Endothelial cell of umbilical vein (primary cell): ENCODE data around the gene MAPT.

ENCODE experiments used
- EZH2 ChIP-seq: IDR thresholded peaks from 2 replicates; pipeline ENCODE4 v1.6.1; 2012; ENCODE audit warnings: borderline replicate concordance, low read depth, mild to moderate bottlenecking, moderate library complexity, low read length, inconsistent platforms; ENCODE audit not compliant: severe bottlenecking
- FOS ChIP-seq: IDR thresholded peaks from 2 replicates; pipeline ENCODE4 v1.6.1; 2011; ENCODE audit warnings: mild to moderate bottlenecking, low read length, moderate library complexity, borderline replicate concordance; ENCODE audit not compliant: insufficient read depth
- GATA2 ChIP-seq: IDR thresholded peaks from 2 replicates; pipeline ENCODE4 v1.7.0; 2011; ENCODE audit warnings: low read depth, mild to moderate bottlenecking, moderate library complexity, mixed read lengths, low read length; ENCODE audit not compliant: insufficient read length, insufficient read depth
- JUN ChIP-seq: IDR thresholded peaks from 2 replicates; pipeline ENCODE4 v1.6.1; 2011; ENCODE audit warnings: borderline replicate concordance, low read depth; ENCODE audit not compliant: insufficient read length, insufficient read depth
- MYC ChIP-seq: IDR thresholded peaks from one replicate; pipeline ENCODE4 v1.6.1; 2011; ENCODE audit warnings: mild to moderate bottlenecking, low read depth, low read length
- POLR2A ChIP-seq: IDR thresholded peaks from 2 replicates; pipeline ENCODE4 v1.6.1; 2012; ENCODE audit warnings: low read depth, mild to moderate bottlenecking, control low read depth, low read length
- POLR2AphosphoS5 ChIP-seq: IDR thresholded peaks from 2 replicates; pipeline ENCODE4 v1.6.1; 2012; ENCODE audit warnings: low read depth, mild to moderate bottlenecking, control low read depth, low read length, moderate library complexity; ENCODE audit not compliant: insufficient read depth
- TF ChIP-seq, protein P1 (sequence below): IDR thresholded peaks from 2 replicates; pipeline ENCODE4 v1.6.1; 2011; ENCODE audit not compliant: insufficient read depth, insufficient read length
- TF ChIP-seq, protein P2 (sequence below), 2 donors: IDR thresholded peaks; 1 replicate in 1 of 2; 2 replicates in 1 of 2; pipeline ENCODE4 v1.5.1; 2011; ENCODE audit warnings: low read length in 2 of 2, mild to moderate bottlenecking in 2 of 2, moderate library complexity in 2 of 2, control low read depth in 1 of 2, inconsistent platforms in 1 of 2, low read depth in 1 of 2; ENCODE audit not compliant: insufficient read depth in 1 of 2; ENCODE audit errors: extremely low read depth in 1 of 2

DNA sequence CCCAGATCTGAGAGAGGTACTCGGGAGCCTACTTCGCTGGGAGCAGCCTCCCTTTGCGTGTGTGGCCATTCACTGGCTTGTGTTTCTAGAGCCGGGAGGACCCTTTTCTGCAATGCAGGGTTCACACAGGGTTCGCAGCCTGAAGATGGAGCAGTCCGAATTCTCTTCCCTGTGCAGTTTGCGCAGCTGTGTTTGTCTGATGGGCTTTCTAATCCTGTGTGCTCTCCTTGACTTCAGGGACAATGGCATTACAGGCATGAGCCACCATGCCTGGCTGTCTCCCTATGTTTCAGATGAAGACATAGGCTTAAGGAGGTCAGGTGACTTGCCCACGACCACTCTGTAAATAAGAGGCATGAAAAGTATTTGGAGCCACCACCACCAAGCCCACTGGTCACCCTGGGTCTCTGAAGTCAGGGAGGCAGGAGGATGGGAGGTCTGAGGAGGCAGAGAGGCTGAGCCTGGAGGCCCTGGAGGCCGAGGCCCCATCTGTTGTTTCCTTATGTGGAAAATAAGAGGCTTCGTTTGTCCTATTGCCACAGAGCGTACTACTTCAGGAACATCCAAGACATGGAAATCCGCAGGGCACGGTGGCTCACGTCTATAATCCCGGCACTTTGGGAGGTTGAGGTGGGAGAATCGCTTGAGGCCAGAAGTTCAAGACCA is 99.7 kb downstream of the MAPT start:
- TF ChIP-seq, protein P1, sequence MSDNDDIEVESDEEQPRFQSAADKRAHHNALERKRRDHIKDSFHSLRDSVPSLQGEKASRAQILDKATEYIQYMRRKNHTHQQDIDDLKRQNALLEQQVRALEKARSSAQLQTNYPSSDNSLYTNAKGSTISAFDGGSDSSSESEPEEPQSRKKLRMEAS, result no peak
- TF ChIP-seq POLR2A, result no peak
- TF ChIP-seq, protein P2, sequence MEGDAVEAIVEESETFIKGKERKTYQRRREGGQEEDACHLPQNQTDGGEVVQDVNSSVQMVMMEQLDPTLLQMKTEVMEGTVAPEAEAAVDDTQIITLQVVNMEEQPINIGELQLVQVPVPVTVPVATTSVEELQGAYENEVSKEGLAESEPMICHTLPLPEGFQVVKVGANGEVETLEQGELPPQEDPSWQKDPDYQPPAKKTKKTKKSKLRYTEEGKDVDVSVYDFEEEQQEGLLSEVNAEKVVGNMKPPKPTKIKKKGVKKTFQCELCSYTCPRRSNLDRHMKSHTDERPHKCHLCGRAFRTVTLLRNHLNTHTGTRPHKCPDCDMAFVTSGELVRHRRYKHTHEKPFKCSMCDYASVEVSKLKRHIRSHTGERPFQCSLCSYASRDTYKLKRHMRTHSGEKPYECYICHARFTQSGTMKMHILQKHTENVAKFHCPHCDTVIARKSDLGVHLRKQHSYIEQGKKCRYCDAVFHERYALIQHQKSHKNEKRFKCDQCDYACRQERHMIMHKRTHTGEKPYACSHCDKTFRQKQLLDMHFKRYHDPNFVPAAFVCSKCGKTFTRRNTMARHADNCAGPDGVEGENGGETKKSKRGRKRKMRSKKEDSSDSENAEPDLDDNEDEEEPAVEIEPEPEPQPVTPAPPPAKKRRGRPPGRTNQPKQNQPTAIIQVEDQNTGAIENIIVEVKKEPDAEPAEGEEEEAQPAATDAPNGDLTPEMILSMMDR (IDR thresholded peaks at IDR 0.05; ENCODE audit: extremely low read depth in 1 of 2, insufficient read depth in 1 of 2, low read depth in 1 of 2, low read length in 2 of 2), result no peak
- TF ChIP-seq POLR2AphosphoS5, result no peak
- TF ChIP-seq EZH2, result no peak
- no peak for TF ChIP-seq FOS
- no peak for TF ChIP-seq JUN
- no peak for TF ChIP-seq MYC
- TF ChIP-seq GATA2, result no peak
